GM19397 (cell line): ENCODE measurements around the gene TEDC1.

ENCODE experiments used
- ATAC-seq: cut with Tn5 transposase; IDR thresholded peaks from one replicate; pipeline ENCODE4 v1.9.1; 2021; ENCODE audit warnings: mild to moderate bottlenecking, moderate library complexity; ENCODE audit not compliant: unreplicated experiment

Gene TEDC1, protein sequence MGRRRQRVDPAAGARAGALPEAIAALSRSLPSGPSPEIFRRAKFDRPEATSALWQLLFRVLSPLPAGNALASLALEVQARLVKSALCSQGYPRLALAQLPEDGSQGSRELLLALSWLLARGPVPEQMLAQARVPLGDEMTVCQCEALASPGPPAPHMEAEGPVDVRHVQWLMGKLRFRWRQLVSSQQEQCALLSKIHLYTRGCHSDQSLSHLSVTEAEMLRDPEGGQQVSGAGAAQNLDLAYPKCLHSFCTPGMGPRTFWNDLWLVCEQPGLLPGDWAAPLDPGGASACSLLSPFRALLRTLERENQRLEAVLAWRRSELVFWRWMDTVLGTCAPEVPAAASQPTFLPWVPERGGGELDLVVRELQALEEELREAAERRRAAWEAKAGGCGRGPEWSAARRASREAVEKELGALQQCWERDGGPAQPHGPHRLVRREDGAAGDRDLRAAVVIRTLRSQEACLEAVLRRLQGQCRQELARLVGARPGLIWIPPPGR

DNA sequence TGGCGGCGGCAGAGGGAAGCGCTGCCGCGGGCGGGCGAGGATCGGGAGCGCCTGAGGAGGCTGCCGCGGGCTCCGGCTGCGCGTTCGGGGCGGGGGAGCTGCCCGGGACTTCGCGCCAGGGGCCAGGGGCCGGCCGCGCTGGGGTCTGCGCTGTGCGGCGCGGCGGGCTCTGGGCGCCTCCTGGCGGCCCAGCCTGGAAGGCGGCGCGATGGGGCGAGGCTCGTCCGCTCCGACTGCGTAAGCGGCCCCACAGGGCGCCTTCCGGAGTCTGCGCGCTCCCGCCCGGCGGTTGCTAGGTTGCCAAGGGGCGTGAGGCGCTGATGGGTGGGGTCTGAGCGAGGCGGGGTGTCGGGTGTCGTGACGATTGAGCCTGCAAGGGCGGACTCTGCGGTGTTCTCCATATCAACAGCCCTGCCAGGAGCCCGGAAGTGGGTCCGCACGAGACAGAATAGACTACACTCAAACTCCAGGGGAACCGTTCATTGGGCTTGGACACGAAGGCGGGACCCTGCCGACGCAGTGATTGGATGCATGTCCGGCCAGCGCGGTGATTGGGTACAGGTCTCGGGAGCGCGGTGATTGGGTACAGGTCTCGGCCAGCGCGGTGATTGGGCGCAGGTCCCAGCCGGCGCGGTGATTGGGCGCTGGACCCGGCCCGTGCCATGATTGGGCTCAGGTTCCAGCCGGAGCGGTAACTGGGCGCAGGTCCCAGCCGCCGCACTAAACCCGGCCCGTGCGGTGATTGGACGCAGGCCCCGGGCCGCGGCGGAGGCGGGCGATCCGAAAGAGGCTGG, at the start of gene TEDC1:
Gene TEDC1 (plus strand): TSS at position 675 of the 794 bp plus-strand sequence. CDS start 130 bp downstream, outside the sequence.
- ATAC-seq = peak; percentile 58

DNA sequence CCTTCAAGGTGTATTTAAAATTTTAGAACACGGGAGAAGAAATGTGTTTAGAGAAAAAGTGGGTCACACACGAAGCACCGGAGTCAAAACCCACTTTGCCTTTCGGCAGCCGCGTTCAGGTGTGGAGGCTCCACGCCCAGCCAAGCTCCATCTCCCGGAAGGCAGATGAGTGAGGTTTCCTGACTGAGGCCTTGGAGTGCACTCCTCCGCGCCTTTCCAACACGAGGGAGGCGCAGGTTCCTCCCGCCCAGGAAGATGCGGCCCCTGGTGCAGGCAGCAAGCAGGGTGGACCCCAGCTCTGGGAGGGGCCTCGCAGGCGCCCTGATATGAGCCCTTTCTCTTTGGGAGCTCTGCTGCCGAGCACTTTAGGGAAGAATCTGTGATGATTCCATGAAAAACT, 48.9 kb upstream of the TEDC1 start:
- ATAC-seq = no peak

DNA sequence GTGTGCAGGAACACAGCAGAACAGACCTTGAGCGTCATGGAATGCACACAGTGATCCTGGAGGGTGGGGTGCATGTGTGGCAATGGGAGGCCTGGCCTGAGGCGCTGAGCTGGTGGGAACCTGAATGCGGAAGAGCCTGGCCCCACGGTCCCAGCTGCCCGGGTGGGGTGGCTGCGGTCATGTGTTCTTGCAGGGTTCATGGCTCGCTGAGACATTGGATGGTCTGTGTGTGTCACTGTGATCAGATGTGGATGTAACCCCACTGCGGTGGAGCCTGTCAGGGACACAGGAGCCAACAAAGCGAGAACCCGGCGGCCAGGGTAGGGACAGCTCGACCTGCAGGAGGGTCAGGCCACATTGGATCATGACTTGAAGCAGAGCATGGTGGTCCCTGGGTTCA, 48.2 kb upstream of the TEDC1 start:
- ATAC-seq = no peak

DNA sequence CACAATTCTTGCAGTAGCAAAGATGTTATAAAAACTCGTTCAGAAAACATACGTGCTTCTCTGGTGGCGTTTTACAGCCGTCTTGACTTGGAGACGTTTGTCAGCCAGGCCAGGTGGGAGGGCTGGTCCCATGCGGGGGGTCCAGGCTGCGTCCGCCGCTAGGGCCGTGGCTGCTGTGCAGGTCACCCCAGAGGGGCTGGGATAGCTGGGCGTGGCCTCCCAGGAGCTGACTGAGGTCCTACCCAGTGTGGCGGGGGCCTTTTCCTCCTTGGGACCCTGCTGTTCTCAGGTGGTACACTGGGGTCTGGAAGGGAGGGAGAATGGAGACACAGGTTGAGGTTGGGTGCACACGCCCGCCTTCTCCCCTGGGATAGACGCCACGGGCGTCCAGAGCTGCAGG, 46.2 kb upstream of the TEDC1 start:
- no peak for ATAC-seq

DNA sequence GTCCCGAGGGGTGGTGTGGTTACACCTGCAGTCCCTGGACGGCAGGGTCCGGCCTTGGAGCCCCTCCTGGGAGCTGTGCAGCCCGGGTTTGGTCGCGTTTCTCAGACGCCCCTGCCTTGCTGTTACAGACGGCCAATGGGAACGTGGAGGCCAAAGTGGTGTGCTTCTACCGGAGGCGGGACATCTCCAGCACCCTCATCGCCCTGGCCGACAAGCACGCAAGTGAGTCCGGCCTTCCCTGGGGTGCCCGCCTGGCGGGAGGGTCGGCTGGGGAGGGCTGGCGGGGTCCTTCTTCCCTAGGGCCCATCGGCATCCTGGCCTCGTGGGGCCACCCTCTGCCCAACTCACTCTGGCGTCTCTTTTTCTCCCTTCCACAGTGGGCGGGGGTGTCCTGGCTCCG, 45.8 kb upstream of the TEDC1 start:
- no peak for ATAC-seq

DNA sequence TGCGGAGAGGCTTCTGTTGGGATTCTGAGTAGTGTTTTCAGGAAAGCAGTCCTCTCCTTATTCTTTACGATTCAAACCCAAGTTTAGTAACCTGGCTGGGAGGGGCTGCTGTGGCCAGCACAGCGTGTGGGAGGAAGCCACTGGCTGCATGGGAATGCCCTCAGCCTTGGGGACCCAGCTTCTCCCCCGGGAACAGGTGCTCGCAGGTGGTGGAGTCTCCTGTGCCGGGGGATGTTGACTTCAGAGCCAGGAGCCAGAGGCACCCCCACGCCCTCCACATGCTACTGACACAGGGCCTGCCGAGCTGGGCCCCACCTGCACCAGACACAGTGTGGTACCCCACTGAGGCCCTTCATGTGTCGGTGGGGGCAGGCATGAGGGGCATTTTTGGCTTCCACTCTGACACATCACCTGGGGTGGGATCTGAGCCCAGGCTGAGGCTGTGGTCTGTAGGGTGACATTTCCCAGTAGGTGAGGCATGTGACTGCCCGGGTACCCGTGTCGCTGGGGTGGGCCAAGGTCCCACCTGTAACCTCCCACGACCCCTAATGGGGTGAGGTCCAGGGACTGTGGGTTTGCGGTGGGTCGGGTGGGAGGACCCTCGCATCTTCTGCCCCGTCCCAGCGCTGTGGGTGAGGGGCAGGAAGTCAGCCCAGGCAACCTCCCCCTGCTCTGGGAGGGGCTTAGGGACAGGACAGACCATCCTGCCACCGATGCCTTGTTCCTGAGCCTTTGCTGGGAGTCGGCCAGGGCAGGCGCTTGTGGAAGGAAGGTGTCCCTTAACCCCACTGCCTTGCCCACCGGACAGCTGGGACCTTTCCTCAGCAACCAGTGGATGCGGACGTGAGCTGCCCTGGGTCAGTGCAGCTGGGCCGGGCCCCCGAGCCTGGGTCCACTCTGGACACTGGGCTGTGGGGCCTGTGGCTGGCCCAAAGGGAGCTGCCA, 44.9 kb upstream of the TEDC1 start:
- ATAC-seq = no peak

DNA sequence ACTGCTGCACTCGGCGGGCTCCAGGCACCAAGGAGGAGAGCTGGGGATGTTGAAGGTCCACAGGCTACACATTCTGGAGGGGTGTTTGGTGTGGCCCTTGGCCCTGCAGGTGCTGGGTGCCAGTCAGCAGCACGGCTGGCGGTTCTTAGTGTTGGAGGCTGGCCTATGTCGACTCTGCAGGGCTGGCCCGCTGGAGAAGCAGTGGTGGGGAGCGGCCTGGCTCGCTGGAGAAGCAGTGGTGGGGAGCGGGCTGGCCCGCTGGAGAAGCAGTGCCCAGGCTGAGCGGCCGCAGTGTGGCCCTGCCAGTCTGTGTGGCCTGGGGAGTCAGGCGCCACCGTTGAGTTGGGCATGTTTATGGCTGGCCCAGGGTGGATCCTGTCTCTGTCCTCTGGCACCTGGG, 44.1 kb upstream of the TEDC1 start:
- no peak for ATAC-seq

DNA sequence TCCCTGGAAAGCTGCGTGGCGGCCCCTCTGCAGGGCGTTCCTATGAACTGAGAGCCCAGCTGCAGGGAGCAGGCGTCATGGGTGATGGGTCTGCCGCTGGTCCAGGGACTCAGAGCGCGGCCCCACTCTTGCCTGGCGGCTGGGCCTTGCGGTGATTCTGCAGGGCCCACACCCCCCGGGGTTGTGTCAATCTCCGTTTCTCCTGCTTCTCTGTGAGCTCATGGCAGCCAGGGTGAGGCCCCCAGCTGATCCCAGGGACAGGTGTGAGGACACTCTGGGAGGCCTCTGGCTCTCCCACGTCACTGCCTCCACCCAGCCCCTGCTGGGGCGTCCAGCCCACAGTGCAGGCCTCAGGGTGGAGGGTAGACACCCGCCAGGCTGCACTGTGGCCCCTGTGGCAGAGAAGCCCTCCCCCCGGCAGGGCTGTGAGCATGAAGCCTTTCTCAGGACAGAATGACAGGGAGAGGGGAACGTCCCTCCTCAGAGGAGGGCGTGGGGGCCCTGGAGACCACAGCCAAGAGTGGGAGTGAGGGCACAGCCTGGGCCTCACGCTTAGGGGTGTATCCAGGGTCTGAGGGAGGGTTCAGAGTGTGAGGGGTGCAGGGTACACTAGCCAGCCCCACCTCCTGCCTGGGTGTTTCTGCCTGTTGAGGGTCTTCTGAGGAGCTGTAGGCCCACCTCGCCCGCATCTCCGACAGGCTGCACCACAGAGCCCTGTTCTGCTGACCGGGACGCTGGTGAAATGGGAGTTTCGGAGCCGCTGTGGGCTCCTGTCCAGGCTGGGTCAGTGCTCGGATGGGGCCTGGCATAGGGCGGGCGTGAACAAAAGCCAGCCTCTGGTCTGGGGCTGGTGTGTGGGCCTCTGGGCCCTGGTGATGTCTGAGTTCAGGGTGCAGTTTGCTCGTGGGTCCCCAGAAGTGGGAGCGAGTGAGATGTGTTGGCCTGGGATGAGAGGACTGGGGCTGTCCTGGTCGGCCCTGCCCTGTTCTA, 43.1 kb upstream of the TEDC1 start:
- no peak for ATAC-seq

DNA sequence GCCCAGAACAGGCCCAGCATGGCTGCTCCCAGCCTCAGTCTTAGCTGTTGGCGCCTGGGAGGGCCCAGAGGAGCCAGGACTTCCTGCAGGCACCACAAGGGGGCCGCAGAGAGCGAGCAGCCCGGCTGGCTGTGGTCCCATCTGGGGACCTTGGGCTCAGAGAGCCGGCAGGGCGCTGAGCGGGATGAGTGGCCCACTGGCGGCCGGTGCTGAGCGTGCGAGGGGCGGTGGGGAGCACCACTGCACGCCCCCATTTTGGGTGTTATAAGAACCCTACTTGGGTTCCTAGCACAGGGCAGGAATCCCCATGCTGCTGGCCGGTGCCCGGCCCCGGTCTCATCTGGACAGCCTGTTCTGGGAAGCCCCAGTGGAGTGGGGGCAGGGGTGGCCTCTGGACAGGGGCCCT, 42.3 kb upstream of the TEDC1 start:
- no peak for ATAC-seq

DNA sequence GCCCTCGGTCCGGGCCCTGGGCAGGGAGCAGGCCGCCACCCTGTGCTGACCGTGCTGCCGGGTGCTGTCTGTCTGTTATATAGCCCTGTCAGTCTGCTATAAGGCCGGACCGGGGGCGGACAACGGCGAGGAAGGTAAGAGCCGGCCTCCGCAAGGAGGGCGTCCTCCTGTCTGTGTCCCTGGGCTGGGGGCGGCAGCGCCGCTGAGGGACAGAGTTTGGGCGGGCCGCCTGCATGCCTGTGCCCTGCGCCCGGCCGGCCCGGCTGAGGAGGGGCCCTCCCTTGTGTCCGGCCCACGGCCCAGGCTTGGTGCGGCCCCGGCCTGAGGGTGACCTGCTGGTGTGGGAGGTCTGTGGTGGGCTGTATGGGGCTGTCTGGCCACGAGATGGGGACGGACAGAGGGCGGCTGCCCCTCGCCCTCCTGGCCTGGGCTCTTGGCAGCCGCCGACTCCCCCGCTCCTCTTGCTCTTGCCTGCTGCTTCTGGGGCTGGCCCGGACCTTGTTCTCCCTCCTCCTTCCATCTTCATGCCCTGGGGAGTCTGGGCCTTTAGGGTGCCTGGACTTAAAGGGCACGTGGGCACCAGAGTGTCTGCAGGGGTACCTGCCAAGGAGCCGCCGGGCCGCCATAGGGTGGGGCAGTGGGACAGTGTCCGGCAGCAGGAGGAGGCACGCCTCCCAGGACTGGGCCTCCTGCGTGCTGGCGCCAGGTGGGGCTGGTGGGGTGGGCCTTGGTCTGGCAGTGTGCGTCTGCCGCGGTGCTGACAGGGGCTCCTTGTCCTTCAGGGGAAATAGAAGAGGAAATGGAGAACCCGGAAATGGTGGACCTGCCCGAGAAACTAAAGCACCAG, 41.5 kb upstream of the TEDC1 start:
- ATAC-seq = no peak

DNA sequence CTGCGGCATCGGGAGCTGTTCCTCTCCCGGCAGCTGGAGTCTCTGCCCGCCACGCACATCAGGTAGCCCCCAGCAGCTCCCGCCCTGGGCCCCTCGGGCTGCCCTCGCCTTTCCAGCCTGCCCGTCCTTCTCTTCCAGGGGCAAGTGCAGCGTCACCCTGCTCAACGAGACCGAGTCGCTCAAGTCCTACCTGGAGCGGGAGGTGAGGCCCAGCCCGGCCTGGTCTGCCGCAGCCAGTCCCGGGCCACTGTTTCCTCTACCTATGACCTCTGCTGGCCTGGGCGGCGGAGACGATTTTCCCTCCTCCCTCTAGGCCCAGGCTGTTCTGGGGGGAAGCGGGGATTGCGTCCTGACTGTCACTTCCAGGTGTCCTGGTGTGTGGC, 40.9 kb upstream of the TEDC1 start:
- ATAC-seq = no peak

DNA sequence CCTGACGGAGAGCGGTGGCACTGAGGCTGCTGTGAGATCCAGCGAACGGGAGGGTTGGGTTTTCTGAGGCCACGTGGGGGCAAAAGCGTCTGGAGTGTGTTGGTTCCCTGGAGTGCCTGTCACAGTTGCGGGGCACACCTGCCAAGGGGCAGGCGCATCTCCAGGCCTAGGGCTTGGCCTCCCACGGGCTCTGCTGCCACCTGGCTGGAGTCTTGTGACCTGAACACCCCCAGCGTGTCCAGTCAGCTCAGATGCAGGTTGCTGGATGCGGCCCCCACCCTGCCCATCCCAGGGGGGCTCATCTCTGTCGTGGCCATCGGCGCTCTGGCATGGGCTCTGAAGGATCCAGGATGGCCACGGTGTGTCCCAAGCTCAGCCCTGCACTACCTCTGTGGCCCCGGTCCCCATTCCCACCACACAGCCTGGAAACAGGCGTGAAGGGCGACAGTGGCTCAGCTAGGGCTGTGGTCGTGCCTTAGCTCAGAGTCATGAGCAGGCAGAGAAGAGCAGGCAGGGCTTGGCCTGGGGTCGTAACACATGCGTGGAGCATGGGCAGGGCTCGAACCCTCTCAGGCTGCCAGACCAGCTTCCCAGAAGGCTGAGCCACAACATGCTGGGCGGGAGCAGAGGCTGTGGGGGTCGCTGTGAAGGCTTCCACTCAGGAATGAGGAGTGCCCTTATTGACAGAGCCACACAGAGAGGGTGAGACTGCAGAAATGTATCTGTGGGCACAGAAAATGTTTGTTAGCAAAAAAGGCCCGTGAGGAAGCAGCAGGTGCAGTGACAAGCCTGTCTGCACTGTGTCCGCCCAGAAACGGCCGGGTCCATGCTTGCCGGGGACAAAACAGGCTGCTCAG, 40.0 kb upstream of the TEDC1 start:
- no peak for ATAC-seq

DNA sequence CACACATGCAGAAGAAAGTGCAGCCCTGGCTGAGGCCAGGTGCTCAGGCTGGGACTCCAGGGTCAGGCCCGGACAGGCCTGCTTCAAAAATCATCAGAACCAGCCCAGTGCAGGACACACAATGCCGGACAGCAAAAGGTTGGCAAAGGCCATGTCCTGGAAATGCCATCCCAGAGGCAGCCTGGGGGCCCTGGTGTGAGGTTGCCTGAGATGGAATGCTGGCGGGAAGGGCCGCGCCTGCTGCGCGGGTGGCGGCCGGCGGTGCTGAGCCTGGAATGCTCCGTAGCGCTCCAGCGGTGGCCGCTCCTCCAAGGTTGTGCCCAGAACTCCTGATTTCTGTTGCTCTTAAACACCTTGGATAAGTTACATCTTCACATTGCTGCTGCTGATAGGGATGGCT, 38.1 kb upstream of the TEDC1 start:
- no peak for ATAC-seq

DNA sequence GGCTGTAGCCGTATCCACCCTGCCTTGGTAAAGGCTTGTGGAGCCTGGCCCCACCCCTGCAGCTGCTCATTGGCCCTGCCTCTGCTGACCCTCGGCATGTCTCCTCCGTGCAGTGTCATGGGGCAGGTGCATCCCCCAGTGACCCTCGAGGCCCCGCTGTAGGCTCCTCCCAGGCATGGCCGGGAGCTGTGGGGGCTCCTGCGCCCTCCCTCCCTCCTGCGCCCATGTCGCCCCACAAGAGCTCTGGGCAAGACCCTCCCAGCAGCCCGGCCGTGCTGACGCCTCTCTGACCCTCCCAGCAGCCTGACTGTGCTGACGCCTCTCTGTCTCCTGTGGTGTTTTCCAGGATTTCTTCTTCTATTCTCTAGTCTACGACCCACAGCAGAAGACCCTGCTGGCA, 37.2 kb upstream of the TEDC1 start:
- no peak for ATAC-seq

DNA sequence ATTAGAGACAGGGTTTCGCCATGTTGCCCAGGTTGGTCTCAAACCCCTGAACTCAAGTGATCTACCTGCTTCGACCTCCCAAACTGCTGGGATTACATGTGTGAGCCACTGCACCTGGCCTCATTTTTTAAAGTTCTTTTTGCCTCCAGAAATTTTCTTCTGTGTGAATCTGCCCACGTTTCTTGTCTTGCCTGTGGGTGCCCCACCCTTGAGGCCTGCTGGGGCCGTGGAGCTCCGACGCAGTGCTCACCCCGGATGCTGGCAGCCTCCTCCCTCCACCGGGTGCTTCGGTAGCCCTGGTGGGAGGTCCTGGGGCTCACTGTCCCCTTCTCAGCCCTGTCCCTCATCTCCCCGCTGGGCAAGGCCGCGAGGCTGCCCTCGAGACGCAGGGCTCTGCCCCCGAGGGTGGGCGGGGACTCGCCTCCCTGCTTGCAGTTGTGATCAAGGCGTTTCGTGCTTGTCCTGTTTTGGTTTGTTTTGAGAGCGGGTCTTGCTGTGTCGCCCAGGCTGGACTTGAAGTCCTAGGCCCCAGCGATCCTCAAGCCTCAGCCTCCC, 35.9 kb upstream of the TEDC1 start:
- no peak for ATAC-seq

DNA sequence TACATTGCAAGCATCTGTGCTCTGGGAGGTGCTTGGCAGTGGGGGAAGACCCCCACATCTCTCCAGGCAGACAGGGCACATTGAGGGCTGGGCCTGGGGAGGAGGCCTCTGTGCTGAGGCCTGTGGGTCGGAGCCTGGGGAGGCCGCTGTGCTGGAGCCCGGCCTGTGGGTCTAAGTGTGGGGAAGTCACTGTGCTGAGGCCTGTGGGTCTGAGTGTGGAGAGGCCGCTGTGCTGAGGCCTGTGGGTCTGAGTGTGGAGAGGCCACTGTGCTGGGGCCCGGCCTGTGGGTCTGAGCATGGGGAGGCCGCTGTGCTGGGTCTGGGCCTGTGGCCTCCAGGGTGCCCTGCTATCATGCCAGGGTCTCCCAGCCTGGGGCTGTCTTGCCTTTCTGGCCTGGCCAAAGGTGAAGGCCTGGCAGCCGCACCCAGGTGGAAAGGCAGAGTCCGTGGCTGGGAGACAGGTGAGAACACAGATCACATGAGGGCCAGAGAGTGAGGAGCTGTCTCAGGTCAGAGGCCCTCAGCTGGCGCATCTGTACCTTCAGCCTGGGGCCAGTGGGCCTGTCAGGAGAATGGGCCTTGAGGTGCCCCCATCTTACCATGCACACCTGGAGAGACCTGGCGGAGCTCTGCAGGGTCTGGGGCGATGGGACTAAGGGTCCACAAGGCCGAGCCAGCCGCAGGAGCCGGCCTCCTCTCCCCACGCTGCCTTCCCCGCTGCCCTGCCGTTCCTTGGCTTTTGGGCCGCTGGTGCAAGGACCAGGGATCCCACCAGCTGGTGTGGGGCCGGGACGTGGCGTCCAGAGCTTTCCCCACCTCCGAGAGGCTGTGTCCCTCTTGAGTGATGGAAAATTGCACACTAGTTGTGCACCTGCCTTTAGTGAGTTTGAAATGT, 35.0 kb upstream of the TEDC1 start:
- no peak for ATAC-seq
